ENCODE data around the gene LIMS2. TPM values are rescaled to one million over a fixed set of nuclear protein-coding genes. Genes with fewer than 3 reads are reported as not detected.

LIMS2 gene
- total RNA-seq, 1 donor from 2014 or later: 5.7 TPM

DNA sequence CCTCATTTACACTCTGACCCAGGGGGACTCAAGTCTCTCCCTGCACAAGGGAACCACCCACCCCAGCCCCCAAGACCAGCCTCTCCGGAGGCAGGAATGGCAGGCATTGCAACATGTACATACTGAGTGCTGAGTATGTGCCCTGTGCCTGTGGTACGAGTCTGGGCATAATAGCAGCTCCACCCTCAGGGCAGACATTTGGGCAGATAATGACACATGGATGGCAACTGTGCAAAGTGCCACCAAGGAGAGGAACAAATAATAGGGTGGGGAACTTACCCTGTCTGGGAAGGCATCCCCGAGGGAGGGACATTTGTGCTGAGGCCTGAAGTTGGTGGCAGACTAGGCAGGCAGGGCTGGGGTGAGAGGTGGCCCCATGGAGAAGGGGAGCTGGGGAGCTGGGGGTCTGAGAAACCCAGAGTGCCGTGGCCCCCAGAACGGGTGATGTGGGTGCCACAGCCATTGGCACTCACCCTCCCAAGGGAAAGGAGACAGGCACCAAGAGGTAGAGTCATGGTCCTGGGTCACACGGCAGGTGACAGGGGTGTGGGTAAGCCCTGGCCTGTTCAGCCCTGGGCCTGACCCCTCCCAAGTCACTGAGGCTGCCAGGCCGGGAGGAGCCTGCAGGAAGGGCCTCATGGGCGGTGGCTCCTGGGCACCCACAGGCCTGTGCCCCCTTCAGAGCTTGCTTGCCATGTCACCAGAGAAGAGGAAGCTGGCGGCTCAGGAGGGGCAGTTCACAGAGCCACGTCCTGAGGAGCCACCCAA is 45.0 kb downstream of the LIMS2 start:
- Histone ChIP-seq H3K27me3 (ENCODE audit: control insufficient read depth in 3 of 3, insufficient read depth in 3 of 3, low read length in 3 of 3) (peaks cover 0 to 3% (median 0%) of the 10 kb centered on the region in 3 donors), H3K4me3 (ENCODE audit: low read length in 3 of 3) (no peak overlapping the region), H3K4me1 (ENCODE audit: control insufficient read depth in 3 of 3, insufficient read depth in 3 of 3, low read length in 3 of 3) (peaks cover 11 to 26% (median 11%) of the 10 kb centered on the region in 3 donors), H3K36me3 (ENCODE audit: control insufficient read depth in 3 of 3, insufficient read depth in 3 of 3, low read length in 3 of 3) (no peaks in the 10 kb centered on the region), H3K9me3 (ENCODE audit: control insufficient read depth in 3 of 3, low read length in 3 of 3) (no peaks in the 10 kb centered on the region), H3K27ac (ENCODE audit: low read depth, low read length) (no peak overlapping the region), H3K9ac (ENCODE audit: low read depth in 1 of 3, low read length in 3 of 3) (no peak overlapping the region)

- Histone ChIP-seq H3K27ac (ENCODE audit: low read depth, low read length) (no peak overlapping the region), H3K9ac (ENCODE audit: low read depth in 1 of 3, low read length in 3 of 3) (no peak overlapping the region), H3K9me3 (ENCODE audit: control insufficient read depth in 3 of 3, low read length in 3 of 3) (no peaks in the 10 kb centered on the region), H3K4me3 (ENCODE audit: low read length in 3 of 3) (no peak overlapping the region), H3K36me3 (ENCODE audit: control insufficient read depth in 3 of 3, insufficient read depth in 3 of 3, low read length in 3 of 3) (no peaks in the 10 kb centered on the region), H3K4me1 (ENCODE audit: control insufficient read depth in 3 of 3, insufficient read depth in 3 of 3, low read length in 3 of 3) (peaks cover 11 to 24% (median 11%) of the 10 kb centered on the region in 3 donors), H3K27me3 (ENCODE audit: control insufficient read depth in 3 of 3, insufficient read depth in 3 of 3, low read length in 3 of 3) (peaks cover 0 to 3% (median 0%) of the 10 kb centered on the region in 3 donors)
Observed at GRCh38 chr2:127629637-127630036, 45.7 kb downstream of the LIMS2 start.

- H3K27me3 ChIP-seq (ENCODE audit: control insufficient read depth in 3 of 3, insufficient read depth in 3 of 3, low read length in 3 of 3): peaks cover 0 to 3% (median 0%) of the 10 kb centered on the region in 3 donors
- H3K27ac ChIP-seq (ENCODE audit: low read depth, low read length): no peak overlapping the region
- no peak overlapping the region for H3K9ac ChIP-seq (ENCODE audit: low read depth in 1 of 3, low read length in 3 of 3)
- no peaks in the 10 kb centered on the region for H3K36me3 ChIP-seq (ENCODE audit: control insufficient read depth in 3 of 3, insufficient read depth in 3 of 3, low read length in 3 of 3)
- H3K4me1 ChIP-seq (ENCODE audit: control insufficient read depth in 3 of 3, insufficient read depth in 3 of 3, low read length in 3 of 3): peaks cover 7 to 18% (median 7%) of the 10 kb centered on the region in 3 donors
- no peak overlapping the region for H3K4me3 ChIP-seq (ENCODE audit: low read length in 3 of 3)
- no peaks in the 10 kb centered on the region for H3K9me3 ChIP-seq (ENCODE audit: control insufficient read depth in 3 of 3, low read length in 3 of 3)
Observed at GRCh38 chr2:127628767-127629614, 46.3 kb downstream of the LIMS2 start.

DNA sequence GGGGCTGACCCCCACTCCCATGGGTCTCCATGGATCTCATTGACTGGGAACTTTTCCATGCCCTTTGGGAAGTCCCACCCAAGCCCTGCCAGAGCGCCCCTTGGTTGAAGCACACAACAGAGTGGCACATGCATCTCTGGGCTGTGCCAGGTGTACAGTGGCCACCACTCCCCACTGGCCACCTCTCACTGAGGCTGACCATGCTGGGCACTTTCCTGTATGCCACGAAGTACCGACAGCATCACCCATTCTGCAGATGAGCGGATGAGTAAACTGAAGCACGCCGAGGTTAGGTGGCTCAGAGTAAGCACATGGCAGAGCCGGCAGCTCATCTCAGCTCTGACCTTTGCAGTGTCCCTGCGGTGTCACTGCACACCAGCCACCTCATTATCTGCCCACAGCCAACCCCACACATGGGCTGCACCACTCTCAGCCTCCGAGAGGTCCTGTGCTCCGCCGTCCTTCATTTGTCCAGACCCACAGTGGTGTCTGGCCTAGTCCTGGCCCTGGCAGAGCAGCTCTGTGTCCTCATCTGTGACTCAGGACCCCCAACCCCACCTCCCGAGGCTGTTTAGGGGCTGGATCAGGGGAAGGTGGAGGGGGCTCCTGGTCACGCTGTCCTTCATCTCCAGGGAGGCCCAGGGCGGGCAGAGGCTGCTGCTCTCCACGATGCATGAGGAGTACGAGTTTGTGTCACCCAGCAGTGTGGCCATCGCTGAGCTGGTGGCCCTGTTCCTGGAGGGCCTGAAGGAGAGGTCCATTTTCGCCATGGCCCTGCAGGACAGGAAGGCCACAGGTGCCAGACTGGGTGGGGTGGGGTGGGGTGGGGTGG is 47.4 kb downstream of the LIMS2 start:
- peaks cover 0 to 8% (median 0%) of the 10 kb centered on the region in 3 donors for H3K4me1 ChIP-seq (ENCODE audit: control insufficient read depth in 3 of 3, insufficient read depth in 3 of 3, low read length in 3 of 3)
- H3K9ac ChIP-seq (ENCODE audit: low read depth in 1 of 3, low read length in 3 of 3): no peak overlapping the region
- no peak overlapping the region for H3K4me3 ChIP-seq (ENCODE audit: low read length in 3 of 3)
- no peaks in the 10 kb centered on the region for H3K9me3 ChIP-seq (ENCODE audit: control insufficient read depth in 3 of 3, low read length in 3 of 3)
- peaks cover 0 to 5% (median 0%) of the 10 kb centered on the region in 3 donors for H3K27me3 ChIP-seq (ENCODE audit: control insufficient read depth in 3 of 3, insufficient read depth in 3 of 3, low read length in 3 of 3)
- no peaks in the 10 kb centered on the region for H3K36me3 ChIP-seq (ENCODE audit: control insufficient read depth in 3 of 3, insufficient read depth in 3 of 3, low read length in 3 of 3)
- H3K27ac ChIP-seq (ENCODE audit: low read depth, low read length): no peak overlapping the region

DNA sequence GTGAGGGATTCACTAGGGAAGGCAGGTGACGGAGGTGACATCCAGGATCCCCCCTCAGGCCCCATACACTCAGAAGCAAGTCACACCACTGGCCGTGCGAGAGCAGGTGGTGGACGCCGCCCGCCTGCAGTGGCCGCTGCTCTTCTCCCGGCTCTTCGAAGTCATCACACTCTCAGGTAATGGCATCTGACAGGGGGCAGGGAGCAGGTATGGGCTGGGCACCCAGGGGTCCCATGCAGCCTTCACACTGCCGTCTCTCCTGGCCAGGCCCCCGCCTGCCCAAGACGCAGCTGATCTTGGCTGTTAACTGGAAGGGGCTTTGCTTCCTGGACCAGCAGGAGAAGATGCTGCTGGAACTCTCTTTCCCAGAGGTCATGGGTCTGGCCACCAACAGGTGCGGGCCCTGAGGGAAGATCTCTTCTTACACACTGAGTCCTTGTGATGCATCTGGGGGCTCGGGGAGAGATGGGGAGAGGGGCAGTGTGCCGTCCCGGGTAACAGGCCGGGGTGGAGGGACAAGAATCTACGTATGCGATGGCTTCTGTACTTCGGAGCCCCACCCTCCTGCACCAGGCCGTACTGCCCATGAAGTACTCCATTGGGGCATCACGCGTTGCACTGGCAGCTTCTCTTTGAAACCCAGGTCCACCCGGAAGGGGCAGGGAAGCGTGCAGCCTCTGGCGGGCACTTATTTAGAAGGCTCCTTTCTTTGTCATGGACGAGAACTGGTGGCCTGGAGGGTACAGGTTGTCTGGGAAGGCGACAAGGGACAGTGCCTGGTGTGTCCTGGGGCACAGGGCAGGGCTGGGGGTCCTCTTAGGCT is 48.2 kb downstream of the LIMS2 start:
- H3K36me3 ChIP-seq (ENCODE audit: control insufficient read depth in 3 of 3, insufficient read depth in 3 of 3, low read length in 3 of 3): no peaks in the 10 kb centered on the region
- peaks cover 0 to 5% (median 0%) of the 10 kb centered on the region in 3 donors for H3K27me3 ChIP-seq (ENCODE audit: control insufficient read depth in 3 of 3, insufficient read depth in 3 of 3, low read length in 3 of 3)
- no peak overlapping the region for H3K4me3 ChIP-seq (ENCODE audit: low read length in 3 of 3)
- H3K27ac ChIP-seq (ENCODE audit: low read depth, low read length): no peak overlapping the region
- peaks cover 0 to 8% (median 0%) of the 10 kb centered on the region in 3 donors for H3K4me1 ChIP-seq (ENCODE audit: control insufficient read depth in 3 of 3, insufficient read depth in 3 of 3, low read length in 3 of 3)
- H3K9ac ChIP-seq (ENCODE audit: low read depth in 1 of 3, low read length in 3 of 3): no peak overlapping the region
- no peaks in the 10 kb centered on the region for H3K9me3 ChIP-seq (ENCODE audit: control insufficient read depth in 3 of 3, low read length in 3 of 3)

- H3K4me3 ChIP-seq (ENCODE audit: low read length in 3 of 3): no peak overlapping the region
- no peak overlapping the region for H3K27ac ChIP-seq (ENCODE audit: low read depth, low read length)
- peaks cover 0 to 1% (median 0%) of the 10 kb centered on the region in 3 donors for H3K4me1 ChIP-seq (ENCODE audit: control insufficient read depth in 3 of 3, insufficient read depth in 3 of 3, low read length in 3 of 3)
- H3K9me3 ChIP-seq (ENCODE audit: control insufficient read depth in 3 of 3, low read length in 3 of 3): no peaks in the 10 kb centered on the region
- peaks cover 0 to 5% (median 0%) of the 10 kb centered on the region in 3 donors for H3K27me3 ChIP-seq (ENCODE audit: control insufficient read depth in 3 of 3, insufficient read depth in 3 of 3, low read length in 3 of 3)
- no peak overlapping the region for H3K9ac ChIP-seq (ENCODE audit: low read depth in 1 of 3, low read length in 3 of 3)
- H3K36me3 ChIP-seq (ENCODE audit: control insufficient read depth in 3 of 3, insufficient read depth in 3 of 3, low read length in 3 of 3): no peaks in the 10 kb centered on the region
Observed at GRCh38 chr2:127626175-127626574, 49.2 kb downstream of the LIMS2 start.

DNA sequence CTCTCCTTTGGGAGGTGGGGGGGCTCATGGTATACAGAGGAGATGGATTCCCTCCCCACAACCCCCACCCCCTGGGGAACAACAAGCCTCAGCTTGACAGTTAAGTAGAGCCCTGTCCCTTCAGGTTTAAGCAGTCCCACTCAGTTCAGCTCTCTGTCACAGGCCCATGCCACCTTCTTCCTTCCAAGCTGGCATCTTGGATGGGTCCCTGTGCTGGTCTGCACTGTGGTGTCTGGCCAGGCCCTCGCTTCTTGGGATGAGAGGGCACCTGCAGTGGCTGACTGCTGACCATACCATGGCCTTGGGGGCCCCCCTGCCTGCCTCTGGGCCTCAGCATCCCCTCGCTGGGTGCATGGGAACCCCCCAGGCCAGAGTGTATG is 49.8 kb downstream of the LIMS2 start:
- no peaks in the 10 kb centered on the region for H3K36me3 ChIP-seq (ENCODE audit: control insufficient read depth in 3 of 3, insufficient read depth in 3 of 3, low read length in 3 of 3)
- H3K4me1 ChIP-seq (ENCODE audit: control insufficient read depth in 3 of 3, insufficient read depth in 3 of 3, low read length in 3 of 3): no peaks in the 10 kb centered on the region
- H3K27ac ChIP-seq (ENCODE audit: low read depth, low read length): no peak overlapping the region
- no peak overlapping the region for H3K4me3 ChIP-seq (ENCODE audit: low read length in 3 of 3)
- H3K27me3 ChIP-seq (ENCODE audit: control insufficient read depth in 3 of 3, insufficient read depth in 3 of 3, low read length in 3 of 3): peaks cover 0 to 5% (median 0%) of the 10 kb centered on the region in 3 donors
- no peak overlapping the region for H3K9ac ChIP-seq (ENCODE audit: low read depth in 1 of 3, low read length in 3 of 3)
- H3K9me3 ChIP-seq (ENCODE audit: control insufficient read depth in 3 of 3, low read length in 3 of 3): no peaks in the 10 kb centered on the region

DNA sequence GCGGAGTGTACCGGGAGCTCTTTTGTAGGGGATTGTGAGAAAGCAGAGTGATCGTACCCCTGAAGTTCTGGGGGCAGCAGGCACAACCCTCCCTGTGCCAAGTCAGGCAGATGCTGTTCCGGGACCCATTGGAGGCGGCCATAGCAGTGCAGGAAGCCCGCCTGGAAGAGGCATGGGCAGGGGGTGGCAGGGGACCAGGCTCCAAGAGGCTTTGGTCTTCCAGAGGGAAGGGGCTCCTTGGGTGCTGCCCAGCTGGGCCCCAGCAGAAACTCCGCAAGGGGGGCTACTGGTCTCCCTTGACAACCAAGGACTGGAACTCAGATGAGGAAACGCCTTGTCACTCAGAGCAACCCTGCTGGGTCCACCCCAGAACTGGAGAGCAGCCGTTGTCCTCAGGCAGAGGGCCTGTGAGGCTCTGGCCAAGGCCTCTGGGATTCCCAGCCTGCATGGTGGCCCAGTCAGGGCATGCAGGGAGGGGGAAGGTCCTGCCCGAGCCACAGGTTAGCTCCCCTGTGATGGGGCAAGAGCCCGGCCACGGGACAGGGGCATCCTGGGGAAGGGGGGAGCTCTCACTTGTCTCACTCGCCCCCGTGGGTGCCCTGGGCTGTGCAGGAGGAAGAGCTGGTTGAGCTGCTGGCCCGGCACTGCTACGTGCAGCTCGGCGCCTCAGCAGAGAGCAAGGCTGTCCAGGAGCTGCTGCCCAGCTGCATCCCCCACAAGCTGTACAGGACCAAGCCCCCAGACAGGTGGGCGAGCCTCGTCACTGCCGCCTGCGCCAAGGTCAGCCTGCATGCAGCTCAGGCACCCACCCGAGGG is 50.4 kb downstream of the LIMS2 start:
- H3K36me3 ChIP-seq (ENCODE audit: control insufficient read depth in 3 of 3, insufficient read depth in 3 of 3, low read length in 3 of 3): no peaks in the 10 kb centered on the region
- no peak overlapping the region for H3K9ac ChIP-seq (ENCODE audit: low read depth in 1 of 3, low read length in 3 of 3)
- H3K4me1 ChIP-seq (ENCODE audit: control insufficient read depth in 3 of 3, insufficient read depth in 3 of 3, low read length in 3 of 3): no peaks in the 10 kb centered on the region
- no peak overlapping the region for H3K4me3 ChIP-seq (ENCODE audit: low read length in 3 of 3)
- H3K9me3 ChIP-seq (ENCODE audit: control insufficient read depth in 3 of 3, low read length in 3 of 3): no peaks in the 10 kb centered on the region
- H3K27me3 ChIP-seq (ENCODE audit: control insufficient read depth in 3 of 3, insufficient read depth in 3 of 3, low read length in 3 of 3): peaks cover 0 to 7% (median 2%) of the 10 kb centered on the region in 3 donors
- no peak overlapping the region for H3K27ac ChIP-seq (ENCODE audit: low read depth, low read length)
